ENCODE measurements around the gene MAN2A1.

Gene MAN2A1

GRCh38 chr5:109685916-109686315 is 3.8 kb upstream of the MAN2A1 start:
- no peak for DNase-seq

GRCh38 chr5:109688630-109688969 is 1.1 kb upstream of the MAN2A1 start:
- DNase-seq = no peak

DNA sequence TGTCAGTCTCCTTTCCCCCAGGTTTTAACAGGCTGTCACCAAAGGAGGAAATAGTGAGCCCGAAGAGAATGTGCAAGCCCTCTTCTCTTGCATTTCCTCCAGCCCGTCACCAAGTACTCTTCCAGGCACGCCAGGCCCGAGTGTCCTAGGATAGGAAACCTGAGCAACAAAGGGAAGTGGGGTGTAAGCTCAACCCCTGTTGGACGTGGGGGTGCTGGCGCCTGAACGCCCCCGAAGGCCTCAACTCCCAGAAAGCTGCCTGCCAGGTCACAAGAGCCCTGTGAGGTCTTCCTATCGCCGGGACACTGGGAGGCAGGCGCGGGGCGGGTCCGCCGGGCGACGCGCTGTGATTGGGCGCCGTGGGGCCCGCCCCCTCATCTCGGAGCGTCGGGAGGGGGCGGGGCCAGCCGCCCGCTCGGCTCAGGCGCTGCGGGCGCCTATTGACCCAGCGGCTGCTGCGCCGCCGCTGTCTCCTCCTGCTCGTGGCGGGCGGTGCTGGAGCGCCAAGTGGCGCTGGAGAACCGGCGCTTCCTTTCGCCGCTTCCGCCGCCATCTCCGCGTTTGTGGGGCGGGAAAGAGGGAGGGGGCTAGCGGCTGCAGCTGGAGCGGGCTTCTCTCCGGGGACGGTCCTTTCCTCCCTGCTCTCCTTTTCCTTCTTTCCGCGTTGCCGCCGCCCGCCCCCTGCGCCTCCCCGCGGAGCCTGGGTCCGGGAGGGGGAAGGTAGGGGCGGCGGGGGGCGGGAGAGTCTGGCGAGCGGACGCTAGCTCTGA is 572 bp upstream of the MAN2A1 start:
- peak; percentile 75 for DNase-seq

GRCh38 chr5:109690242-109690974 is 681 bp downstream of the MAN2A1 start:
- peak; percentile 44 for DNase-seq

DNA sequence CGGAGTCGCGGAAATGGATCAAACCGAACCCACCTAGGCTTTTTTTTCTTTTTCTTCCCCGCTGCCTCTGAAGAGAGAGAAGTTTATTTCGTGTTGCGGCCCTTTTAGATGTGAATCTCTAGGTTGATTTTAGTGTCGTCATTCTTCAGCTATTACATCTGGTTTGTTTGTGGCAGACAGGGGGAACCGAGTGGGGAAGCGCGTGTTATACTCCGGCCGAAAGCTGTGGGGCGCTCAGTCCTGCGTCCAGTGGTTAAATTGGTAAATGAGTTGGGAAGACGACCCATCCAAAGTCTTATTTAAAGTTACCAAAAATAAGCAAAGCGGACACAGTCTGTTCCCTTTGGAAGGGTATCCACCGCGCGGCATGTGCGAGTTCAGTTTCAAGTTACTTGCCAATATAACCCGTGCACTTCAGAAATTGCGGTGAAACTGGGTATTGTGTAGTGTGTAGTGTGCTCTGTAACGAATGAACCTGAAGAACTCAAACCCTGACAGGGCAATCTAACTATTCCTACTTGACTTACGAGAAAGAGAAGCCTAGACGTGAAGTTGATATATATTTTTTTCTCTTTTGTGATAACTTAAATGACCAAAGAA is 1.3 kb downstream of the MAN2A1 start:
- DNase-seq = peak; percentile 39

DNA sequence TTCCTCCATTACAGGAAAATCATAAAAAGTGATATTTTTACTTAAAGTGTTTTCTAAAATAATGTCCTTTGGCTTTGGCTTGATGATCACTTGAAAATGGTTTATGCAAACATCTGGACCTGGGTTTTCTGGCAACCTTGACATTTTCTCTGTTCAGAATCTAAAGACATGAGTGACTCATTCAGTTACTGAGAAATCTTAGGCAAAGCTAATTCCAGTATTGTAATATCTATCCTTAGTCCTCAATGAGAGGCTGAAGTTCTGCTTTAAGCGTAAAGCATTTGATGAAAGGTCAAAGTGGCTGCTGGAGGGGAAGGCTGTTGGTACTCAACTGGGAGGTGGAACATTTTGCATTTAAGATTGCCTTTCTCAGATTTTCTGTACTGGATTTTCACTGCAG is 2.3 kb downstream of the MAN2A1 start:
- no peak for DNase-seq

GRCh38 chr5:109692852-109693251 is 3.1 kb downstream of the MAN2A1 start:
- no peak for DNase-seq

DNA sequence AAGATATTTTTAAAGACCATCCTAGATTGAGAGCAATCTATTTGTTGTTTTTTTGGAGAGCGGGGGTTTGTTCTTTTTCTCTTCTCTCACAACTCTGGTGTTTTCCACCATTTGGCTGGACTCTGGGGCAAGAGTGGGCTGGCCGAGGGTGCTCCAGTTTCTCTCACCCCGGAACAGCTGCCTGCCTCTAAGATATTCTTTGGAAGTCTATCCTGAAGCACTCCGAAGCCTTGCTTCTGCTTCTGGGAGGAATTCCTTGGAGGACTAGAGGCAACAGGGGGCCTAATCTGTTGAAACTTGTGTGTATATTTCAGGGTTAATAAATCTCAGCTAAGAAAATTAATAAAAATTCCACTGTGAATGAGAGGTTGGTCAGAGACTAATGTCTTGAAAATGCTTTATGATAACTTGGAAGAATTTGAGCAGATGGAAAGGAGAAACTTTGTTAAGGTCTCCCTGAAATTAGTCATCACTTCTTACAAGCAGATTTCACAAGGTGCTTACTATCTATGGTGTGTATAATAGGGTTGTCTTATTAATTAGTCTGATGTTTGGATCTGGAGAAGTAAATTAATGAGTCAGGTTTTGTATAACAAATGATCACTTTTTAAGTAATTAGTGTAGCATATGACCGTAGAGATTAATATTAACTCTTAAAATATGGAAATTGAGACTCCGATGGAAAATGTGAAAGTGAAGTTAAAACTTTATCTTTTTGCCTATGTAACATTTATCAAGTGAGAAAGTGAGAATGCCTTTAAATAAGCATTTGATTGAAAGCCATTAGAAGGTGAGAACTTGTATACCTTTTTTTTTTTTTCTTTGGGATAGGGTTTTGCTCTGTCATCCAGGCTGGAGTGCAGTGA is 4.0 kb downstream of the MAN2A1 start:
- no peak for DNase-seq

DNA sequence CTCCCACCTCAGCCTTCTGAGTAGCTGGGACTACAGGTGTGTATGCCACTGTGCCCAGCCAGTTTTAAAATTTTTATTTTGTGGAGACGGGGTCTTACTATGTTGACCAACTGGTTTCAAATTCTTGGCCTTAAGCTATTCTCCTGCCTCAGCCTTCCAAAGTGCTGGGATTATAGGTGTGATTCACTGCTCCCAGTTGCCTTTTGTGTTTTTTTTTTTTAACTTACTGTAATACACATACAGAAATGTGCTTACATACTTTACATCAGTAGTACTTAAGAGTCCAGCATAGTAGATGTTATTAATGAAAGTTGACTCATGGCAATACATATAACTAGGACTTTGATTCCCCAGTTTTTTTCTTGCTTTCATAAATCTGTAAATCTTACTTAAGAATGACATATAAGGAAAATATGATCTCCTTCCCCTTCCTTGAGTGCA is 4.7 kb downstream of the MAN2A1 start:
- DNase-seq = no peak

DNA sequence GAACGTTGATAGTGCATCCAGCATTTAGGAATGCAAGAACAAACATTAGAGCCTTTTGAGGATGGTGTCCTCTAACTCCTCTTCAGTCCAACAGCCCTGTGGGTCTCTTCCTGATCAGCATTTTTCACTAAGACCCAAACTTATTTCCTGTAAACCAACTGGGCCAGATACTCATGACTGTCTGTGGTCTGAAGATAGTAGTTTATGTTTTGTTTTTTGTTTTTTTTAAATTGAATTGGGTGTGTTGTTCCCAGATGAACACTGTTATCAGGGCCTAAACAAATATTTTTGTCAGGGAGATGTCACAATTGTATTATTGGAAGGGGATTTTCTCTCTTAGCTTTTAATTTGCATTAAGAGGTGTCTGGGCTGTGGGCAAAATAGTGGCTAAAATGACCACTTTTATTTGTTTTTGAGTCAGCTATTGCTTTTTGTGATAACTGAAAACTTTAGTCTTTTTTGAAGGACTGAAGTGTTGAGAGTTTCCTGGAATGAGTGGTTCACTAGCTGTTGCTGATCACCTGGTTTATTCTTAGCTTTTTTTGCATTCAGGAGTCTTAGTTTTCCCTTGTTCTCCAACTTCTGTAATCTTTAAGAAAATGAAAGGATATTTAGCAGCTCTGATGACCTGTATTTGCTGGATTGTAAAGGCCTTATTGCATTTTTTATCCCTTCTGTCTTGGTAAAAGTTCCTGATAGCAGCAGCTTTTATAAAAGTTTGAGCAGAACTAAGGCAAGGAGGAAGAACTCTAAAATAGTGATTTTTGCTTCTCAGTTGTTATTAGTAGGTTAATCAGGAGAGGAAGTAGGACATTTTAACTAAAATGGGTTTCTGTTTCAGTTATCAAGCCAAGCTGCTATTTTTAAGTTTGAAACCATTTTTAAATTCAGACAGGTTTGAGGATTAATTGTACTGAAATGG is 5.5 kb downstream of the MAN2A1 start:
- DNase-seq = no peak

DNA sequence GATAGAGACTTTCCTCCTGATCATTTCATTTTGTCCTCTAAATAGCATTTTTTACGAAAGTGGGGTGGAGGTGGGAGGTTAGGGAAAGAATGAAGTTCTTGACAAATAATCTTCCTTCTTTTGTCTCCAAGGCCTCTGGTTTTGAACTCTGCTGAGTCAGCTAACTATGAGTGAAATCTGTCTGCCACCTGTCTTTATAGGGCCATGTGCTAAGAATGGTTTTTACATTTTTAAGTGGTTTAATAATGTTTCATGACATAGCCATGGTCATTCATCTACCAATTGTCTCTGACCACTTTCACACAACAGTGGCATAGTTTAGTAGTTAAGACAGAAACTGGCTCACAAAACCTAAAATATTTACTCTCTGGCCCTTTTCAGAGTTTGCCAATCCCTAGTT is 7.6 kb downstream of the MAN2A1 start:
- DNase-seq = no peak

GRCh38 chr5:109700516-109701153 is 10.9 kb downstream of the MAN2A1 start:
- no peak for DNase-seq

- no peak for DNase-seq
Observed at GRCh38 chr5:109701252-109701651, 11.5 kb downstream of the MAN2A1 start.

GRCh38 chr5:109701792-109702191 is 12.1 kb downstream of the MAN2A1 start:
- no peak for DNase-seq

DNA sequence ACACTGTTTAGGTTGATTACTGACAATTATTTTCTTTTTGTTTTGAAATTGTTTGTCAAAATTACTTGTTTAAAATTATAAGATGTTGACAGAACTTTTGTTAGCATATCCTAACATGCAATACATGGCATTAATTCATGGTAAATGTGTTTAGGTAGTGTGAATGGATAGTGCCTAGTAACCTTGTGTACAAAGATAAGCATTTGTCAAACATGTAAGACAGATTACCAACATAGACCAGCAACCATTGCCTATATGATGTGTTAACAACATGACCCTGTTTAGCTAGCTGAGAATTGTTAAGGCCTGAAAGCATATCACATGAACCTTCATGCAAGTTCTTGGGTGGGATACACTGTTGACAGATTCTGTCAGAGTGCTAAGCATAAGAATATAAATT is 13.4 kb downstream of the MAN2A1 start:
- DNase-seq = no peak

GRCh38 chr5:109703829-109704228 is 14.1 kb downstream of the MAN2A1 start:
- no peak for DNase-seq

DNA sequence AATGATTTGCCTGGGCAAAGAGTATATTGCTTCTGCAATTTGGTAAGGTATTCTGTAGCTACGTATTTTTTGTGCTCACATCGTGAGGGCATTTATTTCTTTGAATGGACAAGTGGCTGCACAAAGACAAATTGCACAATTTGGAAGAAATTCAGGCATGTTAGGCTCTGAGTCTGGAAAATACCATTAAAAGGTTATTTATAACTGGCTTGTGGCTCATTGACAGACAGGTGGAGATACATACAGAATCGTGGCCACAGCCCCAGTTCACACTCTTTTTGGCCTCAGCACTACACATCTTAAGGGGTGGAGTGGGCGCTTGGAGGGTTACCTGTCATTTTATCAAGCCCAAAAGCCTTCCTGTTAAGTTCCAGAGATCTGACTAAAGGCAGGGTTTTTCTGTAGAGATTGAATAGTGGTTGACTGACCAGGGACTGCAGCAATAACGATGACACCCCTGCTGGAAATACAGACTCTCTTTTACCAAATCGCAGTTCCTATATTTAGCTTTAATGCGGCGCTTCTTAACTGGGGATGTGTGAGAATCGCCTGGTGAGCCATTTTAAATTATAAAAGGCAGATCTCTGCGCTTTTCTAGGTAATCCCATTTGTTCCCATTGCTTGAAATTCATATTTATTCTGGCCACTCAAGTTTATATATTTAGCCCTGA is 14.7 kb downstream of the MAN2A1 start:
- DNase-seq = no peak

GRCh38 chr5:109705596-109705995 is 15.9 kb downstream of the MAN2A1 start:
- DNase-seq = no peak

DNA sequence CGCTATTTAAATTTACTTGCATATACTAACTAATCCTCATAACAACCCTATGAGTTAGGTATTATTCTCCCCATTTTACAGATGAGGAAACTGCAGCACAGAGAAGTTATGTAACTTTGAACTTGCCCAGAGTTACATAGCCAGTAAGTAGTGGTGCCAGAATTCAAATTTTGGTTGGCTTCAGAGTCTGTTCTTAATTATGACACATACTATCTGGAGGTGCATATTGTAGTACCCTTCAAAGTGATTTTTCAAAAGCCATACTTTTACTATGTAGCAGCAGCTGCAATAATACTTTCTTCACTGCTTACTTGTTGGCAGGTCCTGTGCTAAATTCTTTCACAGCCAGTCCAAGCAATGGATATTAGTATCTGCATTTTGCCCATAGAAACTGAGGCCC is 16.4 kb downstream of the MAN2A1 start:
- no peak for DNase-seq

DNA sequence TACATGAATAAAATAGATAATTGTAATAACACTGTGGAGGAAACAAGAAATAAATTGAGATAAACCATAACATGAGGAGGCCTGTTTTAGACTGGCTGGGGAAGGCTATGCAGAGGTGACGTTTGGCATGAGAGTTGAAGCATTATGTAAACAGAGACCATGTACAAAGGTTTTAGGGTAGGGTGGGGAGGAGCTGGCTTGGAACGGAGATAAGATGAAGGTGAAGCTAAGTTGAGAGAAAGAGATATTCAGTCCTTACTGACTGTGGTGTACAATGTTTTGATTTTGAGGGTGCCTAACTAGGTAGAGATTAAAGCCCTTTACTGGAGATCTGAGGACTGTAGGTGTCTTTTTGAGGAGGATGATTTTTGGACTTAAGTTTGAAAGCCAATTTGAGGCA is 17.8 kb downstream of the MAN2A1 start:
- no peak for DNase-seq

DNA sequence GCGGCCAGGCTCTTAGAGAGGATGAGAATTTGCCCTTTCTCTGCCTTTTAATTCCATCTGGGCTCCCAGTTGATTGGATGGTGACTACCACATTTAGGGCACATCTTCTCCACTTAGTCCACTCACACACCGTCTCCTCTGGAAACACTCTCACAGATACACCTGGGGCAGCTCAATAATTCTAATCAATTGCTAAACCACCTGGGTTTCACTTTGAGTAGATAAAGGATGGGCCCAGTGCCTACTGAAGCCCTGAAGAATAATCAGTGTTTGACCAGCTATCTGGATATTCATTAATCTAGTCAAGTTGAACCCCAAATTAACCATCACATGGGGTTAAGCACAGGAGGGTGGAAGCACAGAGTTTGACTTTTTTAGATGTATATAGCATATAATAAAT is 19.1 kb downstream of the MAN2A1 start:
- no peak for DNase-seq

Measured in activated CD8-positive, alpha-beta memory T cell treated with anti-CD3 and anti-CD28 coated beads, Interleukin-2, amount 50 U/mL, for 4 hours (primary cell).